H1 (cell line): ENCODE results near the gene MAN2A1. TPM values are rescaled to one million over a fixed set of nuclear protein-coding genes. Genes with fewer than 3 reads are reported as not detected.

Experiments
- CTCF ChIA-PET: fragments of 300-600 bp; sonication (Branson Sonifier 250); formaldehyde crosslinking; loops from one replicate; lab custom pipeline; 2021; ENCODE audit not compliant: partially characterized antibody; lab: Charles Lee
- POLR2A ChIA-PET: fragments of 300-600 bp; sonication (Branson Sonifier 250); formaldehyde crosslinking; loops from one replicate; lab custom pipeline; 2021; ENCODE audit warnings: inconsistent platforms; ENCODE audit not compliant: partially characterized antibody; lab: Charles Lee
- DNase-seq, 2 experiments: peaks; one replicate each; pipeline versions ENCODE4 v3.0.0 to v3.0.0-alpha.2; 2010 to 2022; ENCODE audit warnings: low spot score in 2 of 2, low read depth in 1 of 2, mixed read lengths in 1 of 2
- FAIRE-seq: peaks from 2 replicates; lab custom pipeline; 2011; peaks lifted over from hg19 to GRCh38; lab: Jason Lieb, UNC
- H2AFZ ChIP-seq: 2 replicates; pipeline ENCODE4 v1.8.1; 2012; ENCODE audit warnings: low read length, inconsistent platforms
- H2AK5ac ChIP-seq: 2 replicates; pipeline ENCODE4 v1.6.1; 2013; ENCODE audit warnings: low read depth, low read length
- H2BK120ac ChIP-seq: replicated peaks from 2 replicates; pipeline ENCODE3; 2013; ENCODE audit warnings: low read depth, low read length, inconsistent platforms
- H2BK12ac ChIP-seq: 2 replicates; pipeline ENCODE4 v1.6.1; 2013; ENCODE audit warnings: low read depth, low read length
- H2BK15ac ChIP-seq: 2 replicates; pipeline ENCODE4 v1.6.1; 2013; ENCODE audit warnings: low read length
- H2BK20ac ChIP-seq: 2 replicates; pipeline ENCODE4 v1.6.1; 2013; ENCODE audit warnings: low read length
- H2BK5ac ChIP-seq: 2 replicates; pipeline ENCODE4 v1.6.1; 2013; ENCODE audit warnings: low read depth, low read length
- H3K14ac ChIP-seq: 2 replicates; pipeline ENCODE4 v1.6.1; 2013; ENCODE audit warnings: inconsistent platforms; ENCODE audit not compliant: insufficient read length
- H3K18ac ChIP-seq: 2 replicates; pipeline ENCODE4 v1.6.1; 2013; ENCODE audit warnings: low read length; ENCODE audit errors: extremely low read depth
- H3K23ac ChIP-seq: 2 replicates; pipeline ENCODE4 v1.6.1; 2013; ENCODE audit warnings: inconsistent platforms; ENCODE audit not compliant: insufficient read length
- H3K23me2 ChIP-seq: 2 replicates; pipeline ENCODE4 v1.6.1; 2013; ENCODE audit warnings: low read depth, low read length
- H3K27ac ChIP-seq: 2 replicates; pipeline ENCODE4 v1.6.1; 2011; ENCODE audit warnings: low read depth, low read length, inconsistent platforms
- H3K27me3 ChIP-seq, 4 experiments: replicated peaks in 1 of 4; 1 replicate in 1 of 4; 2 replicates in 3 of 4; pipeline versions ENCODE4 v1.6.1 to v1.8.1; 2011 to 2013; ENCODE audit warnings: low read length in 3 of 4, mild to moderate bottlenecking in 3 of 4, inconsistent platforms in 2 of 4, mixed read lengths in 2 of 4, moderate library complexity in 1 of 4; ENCODE audit not compliant: control insufficient read depth in 3 of 4, insufficient read depth in 3 of 4; ENCODE audit errors: extremely low read depth in 1 of 4
- H3K36me3 ChIP-seq, 4 experiments: 2 replicates each; pipeline versions ENCODE4 v1.6.1 to v1.8.1; 2011 to 2013; ENCODE audit warnings: mild to moderate bottlenecking in 4 of 4, low read length in 3 of 4, moderate library complexity in 2 of 4, control low read depth in 1 of 4, inconsistent platforms in 1 of 4; ENCODE audit not compliant: insufficient read depth in 4 of 4, control insufficient read depth in 2 of 4
- H3K4ac ChIP-seq: replicated peaks from 2 replicates; pipeline ENCODE3; 2013; ENCODE audit warnings: low read length, low read depth, mixed read lengths, inconsistent platforms; ENCODE audit not compliant: insufficient read length
- H3K4me1 ChIP-seq, 4 experiments: replicated peaks in 1 of 4; 1 replicate in 1 of 4; 2 replicates in 3 of 4; pipeline versions ENCODE4 v1.6.1 to v1.8.1; 2011 to 2013; ENCODE audit warnings: low read length in 3 of 4, inconsistent platforms in 2 of 4, mixed read lengths in 1 of 4; ENCODE audit not compliant: insufficient read depth in 4 of 4, control insufficient read depth in 3 of 4
- H3K4me2 ChIP-seq, 2 experiments: 2 replicates each; pipeline versions ENCODE4 v1.6.1 to v1.8.1; 2011 to 2013; ENCODE audit warnings: low read depth in 2 of 2, low read length in 2 of 2, control low read depth in 1 of 2, inconsistent platforms in 1 of 2, mild to moderate bottlenecking in 1 of 2; ENCODE audit not compliant: insufficient read depth in 1 of 2
- H3K4me3 ChIP-seq, 4 experiments: fragments of 200-600, 300-600 bp in 1 of 4; sonication (generic), shearing (Covaris generic), sonication (Bioruptor Twin) in 1 of 4; 2 replicates each; pipeline versions ENCODE4 v1.5.1 to v1.8.1; 2011 to 2016; ENCODE audit warnings: low read length in 4 of 4, low read depth in 3 of 4, control low read depth in 2 of 4, inconsistent platforms in 2 of 4, mild to moderate bottlenecking in 2 of 4, mixed read lengths in 1 of 4, moderate library complexity in 1 of 4; ENCODE audit not compliant: insufficient read depth in 2 of 4; ENCODE audit errors: extremely low read depth in 1 of 4
- H3K56ac ChIP-seq: replicated peaks from 2 replicates; pipeline ENCODE3; 2013; ENCODE audit warnings: low read depth, mild to moderate bottlenecking, mixed read lengths, low read length, inconsistent platforms; ENCODE audit not compliant: insufficient read length
- H3K79me1 ChIP-seq: 2 replicates; pipeline ENCODE4 v1.6.1; 2013; ENCODE audit warnings: low read depth, low read length, control low read depth
- H3K79me2 ChIP-seq, 2 experiments: 2 replicates each; pipeline versions ENCODE4 v1.6.1 to v1.8.1; 2012 to 2013; ENCODE audit warnings: low read length in 2 of 2, mild to moderate bottlenecking in 2 of 2, inconsistent platforms in 1 of 2; ENCODE audit not compliant: insufficient read depth in 2 of 2, control insufficient read depth in 1 of 2
- H3K9ac ChIP-seq, 4 experiments: replicated peaks in 1 of 4; 1 replicate in 1 of 4; 2 replicates in 3 of 4; pipeline versions ENCODE4 v1.6.1 to v1.8.1; 2011 to 2013; ENCODE audit warnings: low read depth in 3 of 4, low read length in 3 of 4, control low read depth in 2 of 4, mild to moderate bottlenecking in 2 of 4, moderate library complexity in 2 of 4, inconsistent platforms in 1 of 4; ENCODE audit errors: extremely low read depth in 1 of 4
- H3K9me3 ChIP-seq, 2 experiments: 2 replicates each; pipeline versions ENCODE4 v1.6.1 to v1.8.1; 2012 to 2013; ENCODE audit warnings: mild to moderate bottlenecking in 2 of 2, moderate library complexity in 2 of 2, control low read depth in 1 of 2, inconsistent platforms in 1 of 2, low read depth in 1 of 2, low read length in 1 of 2, mixed read lengths in 1 of 2; ENCODE audit not compliant: insufficient read depth in 2 of 2
- H4K20me1 ChIP-seq, 2 experiments: replicated peaks in 1 of 2; 2 replicates each; pipeline versions ENCODE3 to v1.8.1; 2011 to 2013; ENCODE audit warnings: inconsistent platforms in 2 of 2, low read length in 2 of 2, mild to moderate bottlenecking in 1 of 2; ENCODE audit not compliant: insufficient read depth in 2 of 2, control insufficient read depth in 1 of 2
- H4K5ac ChIP-seq: 2 replicates; pipeline ENCODE4 v1.6.1; 2013; ENCODE audit warnings: low read length, low read depth, mixed read lengths, inconsistent platforms; ENCODE audit not compliant: insufficient read length
- H4K8ac ChIP-seq: 2 replicates; pipeline ENCODE4 v1.8.0; 2013; ENCODE audit warnings: mild to moderate bottlenecking, moderate library complexity, low read length, inconsistent platforms; ENCODE audit not compliant: insufficient read depth; ENCODE audit errors: extremely low read depth
- H4K91ac ChIP-seq: replicated peaks from 2 replicates; pipeline ENCODE3; 2013; ENCODE audit warnings: low read length, mixed read lengths, inconsistent platforms; ENCODE audit not compliant: insufficient read length
- BCL11A ChIP-seq, 2 experiments: IDR thresholded peaks; one replicate each; pipeline ENCODE4 v1.6.1; 2011; ENCODE audit warnings: low read depth in 2 of 2, low read length in 2 of 2, mild to moderate bottlenecking in 2 of 2
- CBX8 ChIP-seq: fragments of 300-800, 300-1000 bp; sonication (generic); IDR thresholded peaks from 2 replicates; pipeline ENCODE4 v1.7.1; 2016; ENCODE audit warnings: low read depth, low read length, borderline replicate concordance
- SAP30 ChIP-seq: fragments of 300-600 bp; sonication (generic); IDR thresholded peaks from 2 replicates; pipeline ENCODE4 v1.7.1; 2012; ENCODE audit warnings: low read length, moderate library complexity, mild to moderate bottlenecking, inconsistent platforms; ENCODE audit not compliant: insufficient read depth, insufficient replicate concordance
- SIN3A ChIP-seq, 2 experiments: IDR thresholded peaks in 1 of 2; conservative IDR thresholded peaks in 1 of 2; 2 replicates each; pipeline ENCODE4 v1.6.1; 2011 to 2012; ENCODE audit warnings: low read length in 2 of 2, improper control_type of control experiment in 1 of 2, low read depth in 1 of 2, mild to moderate bottlenecking in 1 of 2
- SP1 ChIP-seq: IDR thresholded peaks from 2 replicates; pipeline ENCODE4 v1.6.1; 2011; ENCODE audit warnings: low read depth, low read length
- SP2 ChIP-seq: IDR thresholded peaks from 2 replicates; pipeline ENCODE4 v1.6.1; 2012; ENCODE audit warnings: mild to moderate bottlenecking, low read length, inconsistent platforms
- SUZ12 ChIP-seq: fragments of 200-600 bp; sonication (generic); IDR thresholded peaks from 2 replicates; pipeline ENCODE4 v1.6.1; 2012; ENCODE audit warnings: mild to moderate bottlenecking, inconsistent platforms, low read length, moderate library complexity, mixed read lengths
- TBP ChIP-seq: IDR thresholded peaks from 2 replicates; pipeline ENCODE4 v1.6.1; 2011; ENCODE audit warnings: low read depth, low read length, improper control_type of control experiment
- WGBS, 2 experiments: shearing (Covaris generic) in 1 of 2; methylation state at CpG; one replicate each; pipeline versions ENCODE4 v1.1.6 to v1.1.7; 2013 to 2015; ENCODE audit warnings: low lambda C conversion rate in 2 of 2, mixed read lengths in 2 of 2, inconsistent platforms in 1 of 2, low coverage in 1 of 2, missing lambda C conversion rate in 1 of 2; ENCODE audit not compliant: insufficient replicate concordance in 2 of 2, insufficient coverage in 1 of 2, insufficient read length in 1 of 2; ENCODE audit errors: extremely low coverage in 1 of 2, missing lambda C conversion rate in 1 of 2; 5-methylcytosine and 5-hydroxymethylcytosine counted together
- polyA plus RNA-seq, 7 experiments: library from polyadenylated mRNA; depleted of rRNA in 3 of 7; stranded (reverse) in 5 of 7; unstranded in 2 of 7; fragments of >200 nt in 5 of 7; fragments of 200-250 nt in 2 of 7; gene quantifications; 1 replicate in 5 of 7; 2 replicates in 1 of 7; 4 replicates in 1 of 7; pipeline versions ENCODE4 v1.2.1 to v1.2.3, GENCODE V29; 2011 to 2013; ENCODE audit warnings: missing spikeins in 2 of 7, mixed read lengths in 2 of 7
- total RNA-seq: library from RNA; stranded (reverse); fragmentation: NEBNext Ultra II Directional; extraction: Animal tissue kit (Norgen Biotek cat#: 25700); gene quantifications from 2 replicates; pipeline ENCODE4 v1.2.1, GENCODE V29; 2021
- TF ChIP-seq, protein P1 (sequence below), 3 experiments: IDR thresholded peaks; 1 replicate in 2 of 3; 2 replicates in 1 of 3; pipeline versions ENCODE4 v1.5.1 to v1.6.1; 2011; ENCODE audit warnings: low read length in 3 of 3, mild to moderate bottlenecking in 3 of 3, inconsistent platforms in 2 of 3, low read depth in 1 of 3, moderate library complexity in 1 of 3; ENCODE audit not compliant: insufficient read depth in 1 of 3; ENCODE audit errors: control extremely low read depth in 1 of 3
- TF ChIP-seq, protein P2 (sequence below): IDR thresholded peaks from 2 replicates; pipeline ENCODE4 v1.6.1; 2012; ENCODE audit warnings: low read length, inconsistent platforms

Gene MAN2A1
- total and polyA plus RNA-seq, 2 of the 8 experiments (the other 6 are each of a cell fraction or from before 2014, with no cell fraction given), result 29.1 to 102 TPM

DNA sequence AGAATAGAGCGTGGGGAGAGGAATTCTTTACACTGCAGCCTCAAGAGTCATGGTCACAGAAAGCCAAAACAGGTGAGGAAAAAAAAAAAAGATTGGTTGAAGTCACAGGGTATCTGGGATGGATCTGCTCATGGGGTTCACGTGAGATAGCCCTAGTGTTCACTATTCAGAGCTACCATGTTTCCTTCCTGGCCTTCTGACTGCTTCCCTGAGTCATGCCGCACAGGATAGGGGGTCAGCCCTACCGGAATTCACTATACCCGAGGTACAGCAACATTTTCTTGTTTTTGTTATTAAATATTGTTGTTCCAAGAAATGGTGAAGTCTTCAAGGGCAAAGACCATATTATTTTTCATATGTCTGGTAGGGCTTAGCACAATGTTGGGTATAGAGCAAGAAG lies 21.5 kb upstream of the MAN2A1 start:
- ChIA-PET POLR2A (no interaction called here), CTCF (no interaction called here)
- no peak overlapping the region for H3K14ac ChIP-seq
- H4K5ac ChIP-seq, result no peak overlapping the region
- no peak overlapping the region for H3K23ac ChIP-seq
- no peak overlapping the region for H3K27ac ChIP-seq
- H4K91ac ChIP-seq, result no peak overlapping the region
- H2AK5ac ChIP-seq, result no peak overlapping the region
- H3K56ac ChIP-seq, result no peak overlapping the region
- H3K4me1 ChIP-seq, result 0 out of 7 replicates have a peak, but pooled peaks cover 0 to 2% (median under 1%) of the 10 kb centered on the region in 4 experiments
- no peaks in the 10 kb centered on the region for H3K23me2 ChIP-seq
- no peak overlapping the region for H3K4ac ChIP-seq
- no peaks in the 10 kb centered on the region for H3K9me3 ChIP-seq
- no peak overlapping the region for H4K8ac ChIP-seq
- no peak overlapping the region for H3K4me2 ChIP-seq
- no peak overlapping the region for H2BK12ac ChIP-seq
- WGBS, 2 experiments, result 86% methylated on average over 5 of the region's 5 CpGs; no CpG with 5 or more reads in 1 of the 2 experiments
- H2BK5ac ChIP-seq, result no peak overlapping the region
- no peak overlapping the region for H2BK15ac ChIP-seq
- DNase-seq, result no peak
- peak overlapping the region; percentile 77 for H2AFZ ChIP-seq
- FAIRE-seq, result no peak
- no peak overlapping the region for H3K4me3 ChIP-seq
- no peaks in the 10 kb centered on the region for H3K27me3 ChIP-seq
- no peaks in the 10 kb centered on the region for H3K79me1 ChIP-seq
- no peak overlapping the region for H3K18ac ChIP-seq
- no peaks in the 10 kb centered on the region for H3K36me3 ChIP-seq
- no peak overlapping the region for H3K9ac ChIP-seq
- no peak overlapping the region for H2BK20ac ChIP-seq
- H3K79me2 ChIP-seq, result no peaks in the 10 kb centered on the region
- no peak overlapping the region for H2BK120ac ChIP-seq
- no peaks in the 10 kb centered on the region for H4K20me1 ChIP-seq
- TF ChIP-seq SIN3A (conservative IDR thresholded peaks at IDR 0.05 in 1 of 2, IDR thresholded peaks at IDR 0.05 in 1 of 2; ENCODE audit: low read depth in 1 of 2, low read length in 2 of 2) (no peak), SAP30 (no peak), CBX8 (no peak), TBP (no peak), SP2 (no peak), BCL11A (IDR thresholded peaks at IDR 0.05; ENCODE audit: low read depth in 2 of 2, low read length in 2 of 2) (no peak), SP1 (no peak), SUZ12 (no peak)
- TF ChIP-seq, protein P1, sequence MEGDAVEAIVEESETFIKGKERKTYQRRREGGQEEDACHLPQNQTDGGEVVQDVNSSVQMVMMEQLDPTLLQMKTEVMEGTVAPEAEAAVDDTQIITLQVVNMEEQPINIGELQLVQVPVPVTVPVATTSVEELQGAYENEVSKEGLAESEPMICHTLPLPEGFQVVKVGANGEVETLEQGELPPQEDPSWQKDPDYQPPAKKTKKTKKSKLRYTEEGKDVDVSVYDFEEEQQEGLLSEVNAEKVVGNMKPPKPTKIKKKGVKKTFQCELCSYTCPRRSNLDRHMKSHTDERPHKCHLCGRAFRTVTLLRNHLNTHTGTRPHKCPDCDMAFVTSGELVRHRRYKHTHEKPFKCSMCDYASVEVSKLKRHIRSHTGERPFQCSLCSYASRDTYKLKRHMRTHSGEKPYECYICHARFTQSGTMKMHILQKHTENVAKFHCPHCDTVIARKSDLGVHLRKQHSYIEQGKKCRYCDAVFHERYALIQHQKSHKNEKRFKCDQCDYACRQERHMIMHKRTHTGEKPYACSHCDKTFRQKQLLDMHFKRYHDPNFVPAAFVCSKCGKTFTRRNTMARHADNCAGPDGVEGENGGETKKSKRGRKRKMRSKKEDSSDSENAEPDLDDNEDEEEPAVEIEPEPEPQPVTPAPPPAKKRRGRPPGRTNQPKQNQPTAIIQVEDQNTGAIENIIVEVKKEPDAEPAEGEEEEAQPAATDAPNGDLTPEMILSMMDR (IDR thresholded peaks at IDR 0.05; ENCODE audit: control extremely low read depth in 1 of 3, insufficient read depth in 1 of 3, low read depth in 1 of 3, low read length in 3 of 3), result no peak
- TF ChIP-seq, protein P2, sequence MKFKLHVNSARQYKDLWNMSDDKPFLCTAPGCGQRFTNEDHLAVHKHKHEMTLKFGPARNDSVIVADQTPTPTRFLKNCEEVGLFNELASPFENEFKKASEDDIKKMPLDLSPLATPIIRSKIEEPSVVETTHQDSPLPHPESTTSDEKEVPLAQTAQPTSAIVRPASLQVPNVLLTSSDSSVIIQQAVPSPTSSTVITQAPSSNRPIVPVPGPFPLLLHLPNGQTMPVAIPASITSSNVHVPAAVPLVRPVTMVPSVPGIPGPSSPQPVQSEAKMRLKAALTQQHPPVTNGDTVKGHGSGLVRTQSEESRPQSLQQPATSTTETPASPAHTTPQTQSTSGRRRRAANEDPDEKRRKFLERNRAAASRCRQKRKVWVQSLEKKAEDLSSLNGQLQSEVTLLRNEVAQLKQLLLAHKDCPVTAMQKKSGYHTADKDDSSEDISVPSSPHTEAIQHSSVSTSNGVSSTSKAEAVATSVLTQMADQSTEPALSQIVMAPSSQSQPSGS, result no peak
